ENCODE results near the gene PCDHB9.
"Not testable (repeated sequence)": the region's sequence is repeated elsewhere in the genome, so short reads cannot be mapped to it uniquely, and the experiment has no call there.

Gene PCDHB9

DNA sequence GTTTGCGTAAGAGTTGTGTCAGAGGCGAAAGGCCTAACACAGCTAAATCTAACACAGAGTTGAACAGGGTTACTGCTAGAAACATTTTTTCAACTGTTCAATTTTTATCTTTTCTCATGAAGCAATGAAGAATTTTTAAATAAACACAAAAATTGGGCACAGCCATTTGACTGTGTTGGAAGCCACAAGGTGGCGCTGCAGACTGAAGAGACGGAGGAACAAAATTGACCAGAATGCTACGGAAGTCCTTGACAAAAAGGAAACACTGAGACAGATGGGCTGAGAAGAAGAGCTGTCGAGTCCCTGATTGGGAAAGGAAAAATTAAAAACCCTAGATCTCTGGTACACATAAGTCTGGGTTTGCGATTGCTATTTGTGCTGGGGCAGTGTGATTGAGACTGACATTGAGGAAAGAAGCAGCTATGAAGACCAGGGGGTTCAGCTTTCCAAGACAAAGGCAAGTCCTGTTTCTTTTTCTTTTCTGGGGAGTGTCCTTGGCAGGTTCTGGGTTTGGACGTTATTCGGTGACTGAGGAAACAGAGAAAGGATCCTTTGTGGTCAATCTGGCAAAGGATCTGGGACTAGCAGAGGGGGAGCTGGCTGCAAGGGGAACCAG lies at the start of gene PCDHB9:
Gene PCDHB9 (plus strand): TSS at position 265 of the 616 bp plus-strand sequence. CDS start 158 bp downstream, at position 423.
- DNase-seq: no peak

DNA sequence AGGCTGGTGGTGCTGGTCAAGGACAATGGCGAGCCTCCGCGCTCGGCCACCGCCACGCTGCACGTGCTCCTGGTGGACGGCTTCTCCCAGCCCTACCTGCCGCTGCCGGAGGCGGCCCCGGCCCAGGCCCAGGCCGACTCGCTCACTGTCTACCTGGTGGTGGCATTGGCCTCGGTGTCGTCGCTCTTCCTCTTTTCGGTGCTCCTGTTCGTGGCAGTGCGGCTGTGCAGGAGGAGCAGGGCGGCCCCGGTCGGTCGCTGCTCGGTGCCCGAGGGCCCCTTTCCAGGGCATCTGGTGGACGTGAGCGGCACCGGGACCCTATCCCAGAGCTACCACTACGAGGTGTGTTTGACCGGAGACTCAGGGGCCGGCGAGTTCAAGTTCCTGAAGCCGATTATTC lies 49.6 kb upstream of the PCDHB9 start:
- DNase-seq: not testable (repeated sequence)

DNA sequence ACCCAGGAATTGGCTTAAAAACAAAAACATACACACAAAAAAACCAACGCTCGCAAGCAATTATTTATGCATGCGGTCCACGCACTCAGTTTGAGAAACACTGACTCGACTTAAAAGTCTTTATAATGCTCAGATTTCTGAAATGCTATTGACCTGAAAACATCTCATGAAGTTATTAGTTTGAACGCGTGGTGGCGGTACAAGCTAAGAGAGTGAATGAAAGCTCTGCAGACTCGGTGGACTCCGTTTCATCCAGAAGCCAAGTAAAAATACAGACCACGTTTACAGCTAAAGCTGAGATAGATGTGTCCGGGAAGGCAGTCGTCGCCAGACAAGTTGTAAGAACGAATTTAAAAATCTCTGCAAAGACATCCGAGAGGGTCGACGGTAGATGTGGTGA lies 37.1 kb upstream of the PCDHB9 start, which contains the start of gene PCDHB6:
Gene PCDHB6 (plus strand): TSS at position 246 of the 400 bp plus-strand sequence. CDS start 201 bp downstream, outside the sequence.
- peak; percentile 9 for DNase-seq

DNA sequence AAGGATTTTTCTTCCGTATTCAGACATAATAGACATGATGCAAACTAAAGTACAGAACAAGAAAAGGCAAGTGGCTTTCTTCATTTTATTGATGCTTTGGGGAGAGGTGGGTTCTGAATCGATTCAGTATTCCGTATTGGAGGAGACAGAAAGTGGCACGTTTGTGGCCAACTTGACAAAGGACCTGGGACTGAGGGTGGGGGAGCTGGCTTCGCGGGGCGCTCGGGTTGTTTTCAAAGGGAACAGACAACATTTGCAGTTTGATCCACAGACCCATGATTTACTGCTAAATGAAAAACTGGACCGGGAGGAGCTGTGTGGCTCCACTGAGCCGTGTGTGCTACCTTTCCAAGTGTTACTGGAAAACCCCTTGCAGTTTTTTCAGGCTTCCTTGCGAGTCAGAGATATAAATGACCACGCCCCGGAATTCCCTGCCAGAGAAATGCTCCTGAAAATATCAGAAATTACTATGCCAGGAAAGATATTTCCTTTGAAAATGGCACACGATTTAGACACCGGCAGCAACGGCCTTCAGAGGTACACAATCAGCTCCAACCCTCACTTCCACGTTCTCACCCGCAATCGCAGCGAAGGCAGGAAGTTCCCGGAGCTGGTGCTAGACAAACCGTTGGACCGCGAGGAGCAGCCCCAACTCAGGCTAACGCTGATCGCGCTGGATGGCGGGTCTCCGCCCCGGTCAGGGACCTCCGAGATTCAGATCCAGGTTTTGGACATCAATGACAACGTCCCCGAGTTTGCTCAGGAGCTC lies 36.6 kb upstream of the PCDHB9 start:
- DNase-seq: no peak

DNA sequence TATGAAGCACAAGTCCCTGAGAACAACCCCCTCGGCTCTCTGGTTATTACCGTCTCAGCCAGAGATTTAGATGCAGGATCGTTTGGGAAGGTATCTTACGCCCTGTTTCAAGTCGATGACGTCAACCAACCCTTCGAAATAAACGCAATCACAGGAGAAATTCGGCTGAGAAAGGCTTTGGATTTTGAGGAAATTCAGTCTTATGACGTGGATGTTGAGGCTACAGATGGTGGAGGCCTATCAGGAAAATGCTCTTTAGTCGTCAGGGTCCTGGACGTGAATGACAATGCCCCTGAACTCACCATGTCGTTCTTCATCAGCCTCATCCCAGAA lies 36.0 kb upstream of the PCDHB9 start:
- no peak for DNase-seq

DNA sequence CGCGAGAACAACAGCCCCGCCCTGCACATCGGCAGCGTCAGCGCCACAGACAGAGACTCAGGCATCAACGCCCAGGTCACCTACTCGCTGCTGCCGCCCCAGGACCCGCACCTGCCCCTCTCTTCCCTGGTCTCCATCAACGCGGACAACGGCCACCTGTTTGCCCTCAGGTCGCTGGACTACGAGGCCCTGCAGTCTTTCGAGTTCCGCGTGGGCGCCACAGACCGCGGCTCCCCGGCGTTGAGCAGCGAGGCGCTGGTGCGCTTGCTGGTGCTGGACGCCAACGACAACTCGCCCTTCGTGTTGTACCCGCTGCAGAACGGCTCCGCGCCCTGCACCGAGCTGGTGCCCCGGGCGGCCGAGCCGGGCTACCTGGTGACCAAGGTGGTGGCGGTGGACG lies 35.3 kb upstream of the PCDHB9 start:
- DNase-seq: not testable (repeated sequence)

DNA sequence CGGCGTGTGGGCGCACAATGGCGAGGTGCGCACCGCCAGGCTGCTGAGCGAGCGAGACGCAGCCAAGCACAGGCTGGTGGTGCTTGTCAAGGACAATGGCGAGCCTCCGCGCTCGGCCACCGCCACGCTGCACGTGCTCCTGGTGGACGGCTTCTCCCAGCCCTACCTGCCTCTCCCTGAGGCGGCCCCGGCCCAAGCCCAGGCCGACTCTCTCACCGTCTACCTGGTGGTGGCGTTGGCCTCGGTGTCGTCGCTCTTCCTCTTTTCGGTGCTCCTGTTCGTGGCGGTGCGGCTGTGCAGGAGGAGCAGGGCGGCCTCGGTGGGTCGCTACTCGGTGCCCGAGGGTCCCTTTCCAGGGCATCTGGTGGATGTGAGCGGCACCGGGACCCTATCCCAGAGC lies 34.9 kb upstream of the PCDHB9 start:
- DNase-seq: not testable (repeated sequence)

DNA sequence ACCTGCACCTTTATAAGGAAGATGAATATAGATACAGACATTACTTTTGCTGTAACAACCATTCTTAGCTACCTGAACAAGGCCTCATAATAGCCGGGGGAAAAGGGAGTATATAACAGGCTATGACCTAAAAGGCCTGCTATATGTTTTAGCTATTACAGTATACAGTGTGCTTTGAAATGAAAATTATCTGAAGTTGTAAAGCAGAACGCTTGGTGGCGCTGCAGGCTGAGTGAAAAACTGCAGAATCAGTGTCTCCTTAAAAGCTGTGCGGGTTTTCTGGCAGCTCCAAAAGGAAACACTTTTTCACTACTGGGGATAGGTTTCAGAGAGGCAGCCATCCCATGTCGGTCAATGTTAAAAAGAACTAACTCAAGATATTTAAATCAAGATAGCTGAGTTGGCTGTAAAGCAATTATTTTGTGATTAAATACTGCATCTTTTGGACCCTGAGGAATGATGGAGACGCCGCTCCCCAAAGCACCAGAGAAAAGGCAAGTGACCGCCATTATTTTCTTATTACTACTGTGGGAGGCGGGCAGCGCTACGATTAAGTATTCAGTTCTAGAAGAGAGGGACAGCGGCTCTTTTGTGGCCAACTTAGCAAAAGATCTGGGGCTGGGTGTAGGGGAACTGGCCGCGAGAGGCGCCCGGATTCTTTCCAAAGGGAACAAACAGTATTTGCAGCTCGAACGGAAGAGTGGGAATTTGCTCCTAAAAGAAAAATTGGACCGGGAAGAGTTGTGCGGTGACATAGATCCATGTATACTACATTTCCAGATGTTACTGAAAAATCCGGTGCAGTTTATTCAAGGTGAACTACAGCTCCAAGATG lies 31.2 kb upstream of the PCDHB9 start:
- DNase-seq: no peak

DNA sequence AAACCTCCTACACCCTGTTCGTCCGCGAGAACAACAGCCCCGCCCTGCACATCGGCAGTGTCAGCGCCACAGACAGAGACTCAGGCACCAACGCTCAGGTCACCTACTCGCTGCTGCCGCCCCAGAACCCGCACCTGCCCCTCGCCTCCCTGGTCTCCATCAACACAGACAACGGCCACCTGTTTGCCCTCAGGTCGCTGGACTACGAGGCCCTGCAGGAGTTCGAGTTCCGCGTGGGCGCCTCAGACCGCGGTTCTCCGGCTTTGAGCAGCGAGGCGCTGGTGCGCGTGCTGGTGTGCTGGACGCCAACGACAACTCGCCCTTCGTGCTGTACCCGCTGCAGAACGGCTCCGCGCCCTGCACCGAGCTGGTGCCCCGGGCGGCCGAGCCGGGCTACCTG lies 29.6 kb upstream of the PCDHB9 start:
- DNase-seq: not testable (repeated sequence)

DNA sequence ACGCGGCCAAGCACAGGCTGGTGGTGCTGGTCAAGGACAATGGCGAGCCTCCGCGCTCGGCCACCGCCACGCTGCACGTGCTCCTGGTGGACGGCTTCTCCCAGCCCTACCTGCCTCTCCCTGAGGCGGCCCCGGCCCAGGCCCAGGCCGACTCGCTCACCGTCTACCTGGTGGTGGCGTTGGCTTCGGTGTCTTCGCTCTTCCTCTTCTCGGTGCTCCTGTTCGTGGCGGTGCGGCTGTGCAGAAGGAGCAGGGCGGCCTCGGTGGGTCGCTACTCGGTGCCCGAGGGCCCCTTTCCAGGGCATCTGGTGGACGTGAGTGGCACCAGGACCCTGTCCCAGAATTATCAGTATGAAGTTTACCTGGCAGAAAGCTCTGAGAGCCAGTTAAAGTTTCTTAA lies 29.1 kb upstream of the PCDHB9 start:
- DNase-seq: not testable (repeated sequence)

DNA sequence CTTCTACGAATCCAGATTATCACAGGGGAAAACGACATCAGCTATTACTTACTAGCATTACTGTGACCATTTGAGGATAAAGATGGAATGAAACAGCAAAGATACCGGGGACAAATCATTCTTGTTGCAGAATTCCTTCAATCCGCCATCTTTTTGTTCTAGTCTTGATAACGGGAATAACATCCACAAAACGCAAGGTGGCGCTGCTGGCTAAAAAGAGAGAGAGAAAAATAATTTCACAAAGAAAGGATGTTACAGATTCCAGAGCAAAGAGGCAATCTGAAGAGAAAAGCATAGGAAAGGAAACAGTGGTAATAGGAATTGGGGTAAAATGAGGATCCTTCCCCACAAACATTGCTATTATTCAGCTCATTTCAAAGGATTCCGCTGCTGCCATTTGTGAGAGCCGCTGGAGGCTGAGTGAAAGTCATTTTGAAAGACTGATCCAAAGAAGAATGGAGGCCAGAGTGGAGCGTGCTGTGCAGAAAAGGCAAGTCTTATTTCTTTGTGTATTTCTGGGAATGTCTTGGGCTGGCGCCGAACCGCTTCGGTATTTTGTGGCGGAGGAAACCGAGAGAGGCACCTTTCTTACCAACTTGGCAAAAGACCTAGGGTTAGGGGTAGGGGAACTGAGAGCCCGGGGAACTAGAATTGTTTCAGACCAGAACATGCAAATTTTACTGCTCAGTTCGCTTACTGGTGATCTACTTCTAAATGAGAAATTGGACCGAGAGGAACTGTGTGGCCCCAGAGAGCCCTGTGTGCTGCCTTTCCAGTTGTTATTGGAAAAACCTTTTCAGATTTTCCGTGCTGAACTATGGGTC lies 14.4 kb upstream of the PCDHB9 start, which contains the start of gene PCDHB7:
Gene PCDHB7 (plus strand): TSS at position 264 of the 824 bp plus-strand sequence. CDS start 192 bp downstream, at position 456.
- peak; percentile 9 for DNase-seq

DNA sequence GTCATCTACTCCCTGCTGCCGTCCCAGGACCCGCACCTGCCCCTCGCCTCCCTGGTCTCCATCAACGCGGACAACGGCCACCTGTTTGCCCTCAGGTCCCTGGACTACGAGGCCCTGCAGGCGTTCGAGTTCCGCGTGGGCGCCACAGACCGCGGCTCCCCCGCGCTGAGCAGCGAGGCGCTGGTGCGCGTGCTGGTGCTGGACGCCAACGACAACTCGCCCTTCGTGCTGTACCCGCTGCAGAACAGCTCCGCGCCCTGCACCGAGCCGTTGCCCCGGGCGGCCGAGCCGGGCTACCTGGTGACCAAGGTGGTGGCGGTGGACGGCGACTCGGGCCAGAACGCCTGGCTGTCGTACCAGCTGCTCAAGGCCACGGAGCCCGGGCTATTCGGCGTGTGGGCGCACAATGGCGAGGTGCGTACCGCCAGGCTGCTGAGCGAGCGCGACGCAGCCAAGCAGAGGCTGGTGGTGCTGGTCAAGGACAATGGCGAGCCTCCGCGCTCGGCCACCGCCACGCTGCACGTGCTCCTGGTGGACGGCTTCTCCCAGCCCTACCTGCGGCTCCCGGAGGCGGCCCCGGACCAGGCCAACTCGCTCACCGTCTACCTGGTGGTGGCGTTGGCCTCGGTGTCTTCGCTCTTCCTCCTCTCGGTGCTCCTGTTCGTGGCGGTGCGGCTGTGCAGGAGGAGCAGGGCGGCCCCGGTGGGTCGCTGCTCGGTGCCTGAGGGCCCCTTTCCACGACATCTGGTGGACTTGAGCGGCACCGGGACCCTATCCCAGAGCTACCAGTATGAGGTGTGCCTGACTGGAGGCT lies 12.5 kb upstream of the PCDHB9 start:
- not testable (repeated sequence) for DNase-seq

DNA sequence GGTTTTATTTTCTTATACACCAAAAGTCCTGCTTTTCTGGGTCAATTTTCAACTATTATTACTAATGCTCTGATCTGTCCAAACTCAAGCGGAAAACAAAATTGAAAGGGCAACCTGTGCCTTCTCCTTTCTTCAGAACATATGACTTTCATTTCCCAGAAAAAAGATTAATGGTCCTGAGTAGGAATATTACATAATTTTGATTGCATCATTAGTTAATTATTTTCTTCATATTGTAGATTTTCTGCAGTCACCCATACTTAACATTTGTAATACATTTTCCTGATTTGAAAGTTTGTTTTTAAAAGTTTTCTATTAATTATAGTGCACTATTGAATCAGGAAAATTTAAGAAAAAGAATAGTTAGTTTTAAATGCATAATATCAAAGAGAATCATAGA lies 11.0 kb upstream of the PCDHB9 start:
- DNase-seq: no peak

DNA sequence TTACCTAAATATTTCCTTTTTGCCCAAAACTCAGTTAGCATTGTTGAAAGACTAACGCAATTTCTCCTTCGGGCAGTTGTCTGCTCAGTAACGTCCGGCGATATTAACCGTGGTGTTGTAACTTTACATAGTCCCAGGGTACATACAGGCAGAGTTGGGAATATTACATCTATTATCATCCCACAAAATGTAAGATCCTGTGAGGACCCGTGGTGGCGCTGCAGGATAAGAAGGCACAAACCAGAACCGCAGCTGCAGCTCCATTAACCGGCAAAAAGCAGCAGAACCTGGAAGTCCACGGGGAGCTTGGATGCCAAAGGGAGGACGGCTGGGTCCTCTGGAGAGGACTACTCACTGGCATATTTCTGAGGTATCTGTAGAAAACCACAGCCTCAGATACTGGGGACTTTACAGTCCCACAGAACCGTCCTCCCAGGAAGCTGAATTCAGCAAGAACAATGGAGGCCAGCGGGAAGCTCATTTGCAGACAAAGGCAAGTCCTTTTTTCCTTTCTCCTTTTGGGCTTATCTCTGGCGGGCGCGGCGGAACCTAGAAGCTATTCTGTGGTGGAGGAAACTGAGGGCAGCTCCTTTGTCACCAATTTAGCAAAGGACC lies 9.3 kb upstream of the PCDHB9 start, which contains the start of gene PCDHB8:
Gene PCDHB8 (plus strand): TSS at position 214 of the 615 bp plus-strand sequence. CDS start 245 bp downstream, at position 459.
- not testable (repeated sequence) for DNase-seq

DNA sequence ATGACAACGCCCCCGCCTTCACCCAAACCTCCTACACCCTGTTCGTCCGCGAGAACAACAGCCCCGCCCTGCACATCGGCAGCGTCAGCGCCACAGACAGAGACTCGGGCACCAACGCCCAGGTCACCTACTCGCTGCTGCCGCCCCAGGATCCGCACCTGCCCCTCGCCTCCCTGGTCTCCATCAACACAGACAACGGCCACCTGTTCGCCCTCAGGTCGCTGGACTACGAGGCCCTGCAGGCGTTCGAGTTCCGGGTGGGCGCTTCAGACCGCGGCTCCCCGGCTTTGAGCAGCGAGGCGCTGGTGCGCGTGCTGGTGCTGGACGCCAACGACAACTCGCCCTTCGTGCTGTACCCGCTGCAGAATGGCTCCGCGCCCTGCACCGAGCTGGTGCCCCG lies 7.6 kb upstream of the PCDHB9 start:
- DNase-seq: not testable (repeated sequence)

DNA sequence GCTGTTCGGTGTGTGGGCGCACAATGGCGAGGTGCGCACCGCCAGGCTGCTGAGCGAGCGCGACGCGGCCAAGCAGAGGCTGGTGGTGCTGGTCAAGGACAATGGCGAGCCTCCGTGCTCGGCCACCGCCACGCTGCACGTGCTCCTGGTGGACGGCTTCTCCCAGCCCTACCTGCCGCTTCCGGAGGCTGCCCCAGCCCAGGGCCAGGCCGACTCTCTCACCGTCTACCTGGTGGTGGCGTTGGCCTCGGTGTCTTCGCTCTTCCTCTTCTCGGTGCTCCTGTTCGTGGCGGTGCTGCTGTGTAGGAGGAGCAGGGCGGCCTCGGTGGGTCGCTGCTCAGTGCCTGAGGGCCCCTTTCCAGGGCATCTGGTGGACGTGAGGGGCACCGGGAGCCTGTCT lies 7.1 kb upstream of the PCDHB9 start:
- DNase-seq: not testable (repeated sequence)

DNA sequence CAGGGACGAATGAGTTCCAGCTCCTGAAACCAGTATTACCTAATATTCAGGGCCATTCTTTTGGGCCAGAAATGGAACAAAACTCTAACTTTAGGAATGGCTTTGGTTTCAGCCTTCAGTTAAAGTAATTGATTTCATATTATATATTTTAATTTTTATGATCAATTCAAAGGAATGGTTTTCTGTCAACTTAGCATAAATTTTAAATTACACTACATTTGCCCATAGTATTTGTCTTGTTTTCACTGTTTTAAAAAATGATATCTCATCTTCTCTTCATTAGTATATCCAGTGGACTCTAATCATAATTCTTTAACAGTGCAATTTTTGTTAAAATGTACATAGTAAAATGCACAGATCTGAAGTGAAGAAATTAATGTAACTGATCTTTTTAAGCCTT lies 6.6 kb upstream of the PCDHB9 start:
- no peak for DNase-seq

DNA sequence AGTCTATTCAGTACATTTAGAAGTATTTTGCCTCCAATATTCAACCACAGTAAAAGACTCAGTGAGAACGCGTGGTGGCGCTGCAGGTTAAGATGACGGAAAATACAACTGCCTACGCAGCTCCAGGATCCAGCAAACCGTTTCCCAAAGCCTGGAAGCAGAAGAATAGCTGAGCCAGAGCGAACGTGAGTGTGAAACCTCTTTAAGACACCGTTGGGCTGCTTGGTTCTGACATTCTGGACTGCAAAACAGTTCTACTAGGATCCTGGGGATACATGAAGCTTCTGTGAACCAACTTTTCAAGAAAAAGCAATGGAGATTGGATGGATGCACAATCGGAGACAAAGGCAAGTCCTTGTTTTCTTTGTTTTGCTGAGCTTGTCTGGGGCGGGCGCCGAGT lies 4.7 kb upstream of the PCDHB9 start, which contains the start of gene PCDHB16:
Gene PCDHB16 (plus strand): TSS at position 140 of the 400 bp plus-strand sequence. CDS start 173 bp downstream, at position 313.
- DNase-seq: peak; percentile 30

DNA sequence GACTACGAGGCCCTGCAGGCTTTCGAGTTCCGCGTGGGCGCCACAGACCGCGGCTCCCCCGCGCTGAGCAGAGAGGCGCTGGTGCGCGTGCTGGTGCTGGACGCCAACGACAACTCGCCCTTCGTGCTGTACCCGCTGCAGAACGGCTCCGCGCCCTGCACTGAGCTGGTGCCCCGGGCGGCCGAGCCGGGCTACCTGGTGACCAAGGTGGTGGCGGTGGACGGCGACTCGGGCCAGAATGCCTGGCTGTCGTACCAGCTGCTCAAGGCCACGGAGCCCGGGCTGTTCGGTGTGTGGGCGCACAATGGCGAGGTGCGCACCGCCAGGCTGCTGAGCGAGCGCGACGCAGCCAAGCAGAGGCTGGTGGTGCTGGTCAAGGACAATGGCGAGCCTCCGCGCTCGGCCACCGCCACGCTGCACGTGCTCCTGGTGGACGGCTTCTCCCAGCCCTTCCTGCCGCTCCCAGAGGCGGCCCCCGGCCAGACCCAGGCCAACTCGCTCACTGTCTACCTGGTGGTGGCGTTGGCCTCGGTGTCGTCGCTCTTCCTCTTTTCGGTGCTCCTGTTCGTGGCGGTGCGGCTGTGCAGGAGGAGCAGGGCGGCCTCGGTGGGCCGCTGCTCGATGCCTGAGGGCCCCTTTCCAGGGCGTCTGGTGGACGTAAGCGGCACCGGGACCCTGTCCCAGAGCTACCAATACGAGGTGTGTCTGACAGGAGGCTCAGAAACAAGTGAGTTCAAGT lies 2.7 kb upstream of the PCDHB9 start:
- DNase-seq: not testable (repeated sequence)

DNA sequence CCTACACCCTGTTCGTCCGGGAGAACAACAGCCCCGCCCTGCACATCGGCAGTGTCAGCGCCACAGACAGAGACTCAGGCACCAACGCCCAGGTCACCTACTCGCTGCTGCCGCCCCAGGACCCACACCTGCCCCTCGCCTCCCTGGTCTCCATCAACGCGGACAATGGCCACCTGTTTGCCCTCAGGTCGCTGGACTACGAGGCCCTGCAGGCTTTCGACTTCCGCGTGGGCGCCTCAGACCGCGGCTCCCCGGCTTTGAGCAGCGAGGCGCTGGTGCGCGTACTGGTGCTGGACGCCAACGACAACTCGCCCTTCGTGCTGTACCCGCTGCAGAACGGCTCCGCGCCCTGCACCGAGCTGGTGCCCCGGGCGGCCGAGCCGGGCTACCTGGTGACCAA lies 1.7 kb downstream of the PCDHB9 start:
- not testable (repeated sequence) for DNase-seq
